T-helper 9 cell (primary cell): Measurements from ENCODE around the gene TRIM17.
"Not testable (repeated sequence)": the region's sequence is repeated elsewhere in the genome, so short reads cannot be mapped to it uniquely, and the experiment has no call there.

Experiments
- DNase-seq: peaks from one replicate; pipeline ENCODE4 v3.0.0-alpha.2; 2020

Gene TRIM17

GRCh38 chr1:228446852-228447251 is 30.2 kb upstream of the TRIM17 start:
- no peak for DNase-seq

- DNase-seq: no peak
Measured at GRCh38 chr1:228445843-228446650, 29.4 kb upstream of the TRIM17 start.

DNA sequence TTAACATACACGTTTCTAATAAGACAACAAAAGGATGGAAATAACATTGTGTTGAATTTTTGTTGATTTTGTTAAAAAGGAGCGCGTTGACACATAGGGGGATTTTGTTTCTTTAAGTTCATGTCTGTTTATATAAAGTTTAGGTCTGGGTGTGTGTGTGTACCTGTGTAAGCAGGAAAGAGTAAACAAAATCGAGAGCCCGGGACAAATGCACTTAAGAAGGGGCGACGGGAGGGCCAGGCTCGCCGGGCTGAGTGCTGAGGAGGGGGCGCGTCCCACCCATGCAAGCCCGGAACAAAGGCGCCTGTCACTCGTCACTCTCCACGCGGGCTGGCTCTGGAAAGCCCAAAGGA is 28.8 kb upstream of the TRIM17 start:
- DNase-seq: no peak

GRCh38 chr1:228443395-228443794 is 26.7 kb upstream of the TRIM17 start:
- DNase-seq: no peak

GRCh38 chr1:228440761-228441500 is 24.3 kb upstream of the TRIM17 start:
- DNase-seq: no peak

GRCh38 chr1:228438266-228438665 is 21.6 kb upstream of the TRIM17 start:
- no peak for DNase-seq

DNA sequence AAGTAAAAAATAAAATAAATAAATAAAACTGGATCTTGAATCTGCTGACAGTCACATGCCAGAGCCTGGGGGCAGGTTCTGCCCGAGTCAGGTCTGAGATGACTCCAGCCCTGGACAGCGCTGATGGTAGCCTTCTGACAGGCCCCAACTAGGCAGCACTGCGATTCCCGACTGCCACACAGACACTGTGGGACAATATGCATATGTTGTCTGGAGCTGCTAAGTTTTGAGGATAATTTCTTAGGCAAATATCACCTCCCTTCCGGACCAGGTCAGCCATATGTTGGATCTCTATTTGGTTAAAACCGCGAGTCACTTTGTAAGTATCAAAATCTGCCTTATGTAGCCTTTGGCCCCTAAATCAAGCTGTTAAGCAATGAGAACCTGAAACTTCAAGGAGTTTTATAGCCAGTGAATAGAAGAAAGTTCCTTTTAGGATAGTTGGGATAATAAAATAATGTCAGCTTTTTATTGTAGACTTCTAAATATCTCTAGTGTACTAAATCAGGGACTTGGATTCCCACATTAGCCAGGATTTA is 20.8 kb upstream of the TRIM17 start:
- DNase-seq: no peak

DNA sequence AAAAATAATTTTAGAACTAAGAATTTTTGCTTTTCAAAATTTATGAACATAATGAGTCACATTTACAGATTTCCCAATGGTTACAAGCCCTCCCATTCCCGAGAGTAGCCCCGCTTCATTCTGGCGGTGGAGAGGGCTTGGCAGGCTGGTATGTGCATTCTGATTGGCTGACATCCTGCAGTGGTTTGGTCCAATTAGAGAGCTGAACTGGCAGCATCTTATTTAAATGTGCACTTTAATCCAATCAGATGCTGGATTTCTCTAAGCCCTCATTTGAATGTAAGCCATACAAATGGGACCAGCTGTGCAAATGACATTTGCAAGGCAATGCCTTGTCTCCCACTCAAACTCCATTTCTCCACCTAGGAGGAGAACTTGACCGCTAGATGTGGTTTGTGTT is 18.0 kb upstream of the TRIM17 start:
- no peak for DNase-seq

- not testable (repeated sequence) for DNase-seq
Measured at GRCh38 chr1:228433337-228434053, 16.8 kb upstream of the TRIM17 start.

GRCh38 chr1:228430243-228430642 is 13.6 kb upstream of the TRIM17 start:
- no peak for DNase-seq

DNA sequence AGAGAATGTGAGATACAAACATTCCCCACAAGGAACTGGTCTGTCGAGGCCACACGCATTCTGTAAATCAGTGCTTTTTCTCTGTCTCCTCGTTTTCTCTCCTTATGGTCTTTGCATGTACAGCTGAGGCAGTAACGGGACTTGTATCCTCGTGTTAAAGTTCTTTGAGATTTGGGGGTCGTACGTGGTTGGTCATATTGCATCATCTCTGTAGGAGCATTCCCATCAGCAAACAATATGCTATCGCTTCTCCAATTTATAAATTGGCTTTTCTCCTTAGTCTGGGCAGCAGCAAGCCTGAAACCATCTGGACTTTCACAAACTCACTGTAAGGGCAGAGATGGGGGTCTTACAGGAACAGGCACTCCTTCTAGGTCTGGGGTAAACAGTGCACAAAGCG is 13.0 kb upstream of the TRIM17 start:
- no peak for DNase-seq

DNA sequence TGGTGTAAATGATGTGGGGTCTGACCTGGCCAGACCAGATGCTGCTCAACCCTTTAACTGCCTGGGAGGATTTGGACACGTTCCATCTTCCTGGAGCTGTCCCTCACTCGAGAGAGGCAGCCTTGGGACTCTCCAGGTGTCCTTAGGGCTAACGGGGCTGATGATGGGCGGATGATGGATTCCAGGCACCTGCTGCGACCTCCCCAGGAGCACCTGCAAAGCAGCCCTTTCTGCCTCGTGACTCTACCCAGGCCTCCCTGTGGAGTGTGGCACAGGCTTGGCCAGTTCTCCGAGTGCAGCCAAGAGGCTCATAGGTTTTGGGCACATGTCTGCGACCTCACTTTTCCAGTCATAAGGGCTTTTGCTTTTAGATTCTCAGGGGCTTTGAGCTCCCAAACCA is 12.3 kb upstream of the TRIM17 start:
- DNase-seq: no peak

DNA sequence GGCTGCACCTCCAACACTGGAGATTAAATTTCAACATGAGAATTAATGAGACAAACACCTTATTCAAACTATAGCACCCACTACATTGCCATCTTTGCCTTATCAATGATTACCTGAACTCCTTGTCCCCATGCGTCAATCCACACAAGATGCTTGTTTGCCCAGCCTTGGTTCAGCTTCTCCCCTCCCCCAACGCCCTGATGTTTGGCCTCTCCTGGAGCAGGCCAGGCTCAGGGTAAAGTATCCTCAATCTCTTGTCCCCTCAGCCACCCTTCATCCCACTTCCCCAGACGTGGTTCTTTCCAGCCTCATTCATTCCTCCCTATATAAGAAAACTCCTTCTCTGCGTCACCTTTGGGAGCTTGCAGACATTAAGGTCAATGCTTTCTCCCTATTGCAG is 11.8 kb upstream of the TRIM17 start:
- DNase-seq: no peak

GRCh38 chr1:228426518-228427175 is 10.0 kb upstream of the TRIM17 start:
- DNase-seq: no peak

GRCh38 chr1:228424685-228425660 is 8.3 kb upstream of the TRIM17 start:
- DNase-seq: no peak

DNA sequence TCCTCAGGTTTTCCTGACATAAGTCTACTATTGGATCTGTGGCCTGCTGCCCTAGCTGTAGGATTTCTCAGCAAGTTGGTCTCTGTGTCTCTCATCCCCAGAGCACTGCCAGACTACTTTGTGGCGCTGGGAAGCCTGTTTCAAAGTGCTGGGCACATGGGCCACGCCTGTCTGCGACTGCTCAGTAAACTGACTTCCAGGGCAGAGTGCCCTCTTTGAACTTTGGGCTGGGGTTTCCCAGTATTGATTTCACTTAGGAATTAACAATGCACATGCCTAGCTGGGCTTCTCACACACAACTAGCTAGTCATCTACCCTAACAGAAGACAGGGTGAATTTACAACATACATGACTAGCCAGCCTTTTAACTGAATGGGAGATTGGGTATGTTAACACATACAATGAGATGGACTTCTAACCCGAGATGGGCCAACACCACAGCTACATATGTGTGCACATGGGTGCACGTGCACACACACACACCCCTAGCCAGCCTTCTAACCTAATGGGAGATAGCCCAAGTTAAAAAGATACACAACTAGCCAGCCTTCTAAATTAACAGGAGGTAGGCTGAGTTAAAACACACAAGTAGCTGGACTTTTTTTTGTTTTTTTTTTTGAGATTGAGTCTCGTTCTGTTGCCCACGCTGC is 6.9 kb upstream of the TRIM17 start:
- DNase-seq: no peak

- DNase-seq: no peak
Measured at GRCh38 chr1:228420968-228421826, 4.5 kb upstream of the TRIM17 start.

- DNase-seq: no peak
Measured at GRCh38 chr1:228417483-228418203, 982 bp upstream of the TRIM17 start.

- no peak for DNase-seq
Measured at GRCh38 chr1:228417061-228417460, 400 bp upstream of the TRIM17 start.
